Fibroblast of lung (primary cell): ENCODE measurements around the gene KIAA0753. TPM values are rescaled to one million over a fixed set of nuclear protein-coding genes. Genes with fewer than 3 reads are reported as not detected.

Experiments
- DNase-seq, 2 donors: peaks; one replicate each; pipeline versions ENCODE4 v3.0.0 to v3.0.0-alpha.2; 2010; ENCODE audit warnings: low read depth in 2 of 2
- H2AFZ ChIP-seq: 2 replicates; pipeline ENCODE4 v1.5.1; 2012; ENCODE audit warnings: low read length, control low read depth, inconsistent platforms
- H3K27ac ChIP-seq: 2 replicates; pipeline ENCODE4 v1.5.1; 2011; ENCODE audit warnings: low read length, control low read depth; ENCODE audit not compliant: insufficient read depth
- H3K27me3 ChIP-seq: 2 replicates; pipeline ENCODE4 v1.5.1; 2011; ENCODE audit warnings: mild to moderate bottlenecking, low read length; ENCODE audit not compliant: control insufficient read depth, insufficient read depth
- H3K36me3 ChIP-seq: 2 replicates; pipeline ENCODE4 v1.5.1; 2011; ENCODE audit warnings: low read length; ENCODE audit not compliant: control insufficient read depth, insufficient read depth
- H3K4me1 ChIP-seq: 2 replicates; pipeline ENCODE4 v1.5.1; 2011; ENCODE audit warnings: low read length; ENCODE audit not compliant: control insufficient read depth, insufficient read depth; ENCODE audit errors: extremely low read depth
- H3K4me2 ChIP-seq: 2 replicates; pipeline ENCODE4 v1.5.1; 2011; ENCODE audit warnings: low read length, control low read depth; ENCODE audit not compliant: insufficient read depth; ENCODE audit errors: extremely low read depth
- H3K4me3 ChIP-seq, 4 experiments: fragments of 200-600 bp in 1 of 4; sonication (generic) in 1 of 4; replicated peaks in 1 of 4; 2 replicates each; pipeline ENCODE4 v1.5.1; 2011 to 2016; ENCODE audit warnings: low read length in 4 of 4, low read depth in 3 of 4, mild to moderate bottlenecking in 3 of 4, control low read depth in 2 of 4, inconsistent platforms in 1 of 4, mixed read lengths in 1 of 4; ENCODE audit not compliant: insufficient read depth in 1 of 4; ENCODE audit errors: control extremely low read depth in 1 of 4
- H3K79me2 ChIP-seq: 2 replicates; pipeline ENCODE4 v1.5.1; 2012; ENCODE audit warnings: mild to moderate bottlenecking, low read length, inconsistent platforms; ENCODE audit not compliant: control insufficient read depth, insufficient read depth
- H3K9ac ChIP-seq: 2 replicates; pipeline ENCODE4 v1.5.1; 2011; ENCODE audit warnings: mild to moderate bottlenecking, low read length, control low read depth; ENCODE audit not compliant: insufficient read depth
- H3K9me3 ChIP-seq: 2 replicates; pipeline ENCODE4 v1.5.1; 2012; ENCODE audit warnings: low read depth, low read length; ENCODE audit not compliant: control insufficient read depth, insufficient read depth
- H4K20me1 ChIP-seq: 2 replicates; pipeline ENCODE4 v1.5.1; 2011; ENCODE audit warnings: low read length; ENCODE audit not compliant: control insufficient read depth, insufficient read depth; ENCODE audit errors: extremely low read depth
- CTCF ChIP-seq, 2 donors: IDR thresholded peaks in 1 of 2; conservative IDR thresholded peaks in 1 of 2; 1 replicate in 1 of 2; 2 replicates in 1 of 2; pipeline ENCODE4 v1.5.1; 2011 to 2012; ENCODE audit warnings: low read length in 2 of 2, control low read depth in 1 of 2, inconsistent platforms in 1 of 2, low read depth in 1 of 2, mild to moderate bottlenecking in 1 of 2
- EZH2 ChIP-seq: IDR thresholded peaks from 2 replicates; pipeline ENCODE4 v1.5.1; 2012; ENCODE audit warnings: low read length, control low read depth, mild to moderate bottlenecking; ENCODE audit errors: missing control alignments
- polyA plus RNA-seq, 2 donors: library from polyadenylated mRNA; depleted of rRNA in 1 of 2; stranded (reverse) in 1 of 2; unstranded in 1 of 2; fragments of >200 nt; gene quantifications; 2 replicates each; pipeline ENCODE4 v1.2.1, GENCODE V29; 2011 to 2012; ENCODE audit warnings: missing spikeins in 1 of 2
- total RNA-seq: library from RNA; depleted of rRNA; stranded (reverse); fragments of >200 nt; gene quantifications from 2 replicates; pipeline ENCODE4 v1.2.1, GENCODE V29; 2014

The KIAA0753 gene
- total and polyA plus RNA-seq, 2 donors (not counting 1 experiment from before 2014, with no cell fraction given): 5.8 to 12.9 TPM

- H3K27me3 ChIP-seq: no peaks in the 10 kb centered on the region
- H3K79me2 ChIP-seq: no peaks in the 10 kb centered on the region
- DNase-seq: no peak
- H3K27ac ChIP-seq: no peak overlapping the region
- H4K20me1 ChIP-seq: no peaks in the 10 kb centered on the region
- H3K4me1 ChIP-seq: peaks cover 13% of the 10 kb centered on the region
- no peak overlapping the region for H3K9ac ChIP-seq
- TF ChIP-seq EZH2: no peak
- no peak overlapping the region for H2AFZ ChIP-seq
- no peaks in the 10 kb centered on the region for H3K9me3 ChIP-seq
- H3K4me3 ChIP-seq: no peak overlapping the region
- H3K4me2 ChIP-seq: no peak overlapping the region
- H3K36me3 ChIP-seq: no peaks in the 10 kb centered on the region
Observed at GRCh38 chr17:6576038-6576785, 64.3 kb downstream of the KIAA0753 start.

- no peak overlapping the region for H3K4me3 ChIP-seq
- H3K79me2 ChIP-seq: no peaks in the 10 kb centered on the region
- H3K27me3 ChIP-seq: no peaks in the 10 kb centered on the region
- no peak for TF ChIP-seq EZH2
- no peak for TF ChIP-seq CTCF (conservative IDR thresholded peaks at IDR 0.05 in 1 of 2, IDR thresholded peaks at IDR 0.05 in 1 of 2; ENCODE audit: low read depth in 1 of 2, low read length in 2 of 2)
- peak overlapping the region; percentile 56 for H3K27ac ChIP-seq
- H3K4me1 ChIP-seq: peaks cover 13% of the 10 kb centered on the region
- no peaks in the 10 kb centered on the region for H3K36me3 ChIP-seq
- no peak for DNase-seq
- H3K9ac ChIP-seq: no peak overlapping the region
- no peaks in the 10 kb centered on the region for H3K9me3 ChIP-seq
- no peak overlapping the region for H2AFZ ChIP-seq
- H4K20me1 ChIP-seq: no peaks in the 10 kb centered on the region
- peak overlapping the region; percentile 48 for H3K4me2 ChIP-seq
Observed at GRCh38 chr17:6575596-6575988, 64.9 kb downstream of the KIAA0753 start.

- H3K27ac ChIP-seq: peak overlapping the region; percentile 56
Observed at GRCh38 chr17:6574687-6575595, 65.6 kb downstream of the KIAA0753 start.

More at GRCh38 chr17:6574687-6575595, 65.6 kb downstream of the KIAA0753 start:
- no peaks in the 10 kb centered on the region for H3K9me3 ChIP-seq
- peaks cover 13% of the 10 kb centered on the region for H3K4me1 ChIP-seq
- TF ChIP-seq CTCF (conservative IDR thresholded peaks at IDR 0.05 in 1 of 2, IDR thresholded peaks at IDR 0.05 in 1 of 2; ENCODE audit: low read depth in 1 of 2, low read length in 2 of 2): no peak
- TF ChIP-seq EZH2: no peak
- no peak overlapping the region for H2AFZ ChIP-seq
- DNase-seq: peak; percentile 35 to 79
- no peak overlapping the region for H3K9ac ChIP-seq
- no peaks in the 10 kb centered on the region for H4K20me1 ChIP-seq
- H3K4me3 ChIP-seq: no peak overlapping the region
- peak overlapping the region; percentile 48 for H3K4me2 ChIP-seq
- no peaks in the 10 kb centered on the region for H3K79me2 ChIP-seq
- H3K36me3 ChIP-seq: no peaks in the 10 kb centered on the region
- H3K27me3 ChIP-seq: no peaks in the 10 kb centered on the region
